A673 (cell line): ENCODE measurements around the gene SEMA4A. TPM values are rescaled to one million over a fixed set of nuclear protein-coding genes. Genes with fewer than 3 reads are reported as not detected.
"Not testable (repeated sequence)": the region's sequence is repeated elsewhere in the genome, so short reads cannot be mapped to it uniquely, and the experiment has no call there.

ENCODE experiments used
- BruUV-seq: library from RNA; stranded (reverse); fragments of 400-500 nt; replicated peaks from 2 replicates; lab custom pipeline; 2021; lab: Mats Ljungman, UMichigan
- CTCF ChIA-PET: fragments of 300-600 bp; sonication (Branson Sonifier 250); formaldehyde crosslinking; loops from one replicate; lab custom pipeline; 2022; ENCODE audit warnings: antibody characterized with exemption; lab: Charles Lee
- POLR2A ChIA-PET: fragments of 300-600 bp; sonication (Branson Sonifier 250); formaldehyde crosslinking; loops from one replicate; lab custom pipeline; 2022; ENCODE audit warnings: antibody characterized with exemption; ENCODE audit not compliant: low non-redundant PET; lab: Charles Lee
- DNase-seq: peaks from one replicate; pipeline ENCODE4 v3.0.0-alpha.2; 2015; ENCODE audit warnings: low spot score
- H3K27ac ChIP-seq: fragments of 200-600 bp; sonication (generic); 2 replicates; pipeline ENCODE4 v1.5.1; 2016; ENCODE audit warnings: mixed run types, low read depth, mild to moderate bottlenecking, mixed read lengths, antibody characterized with exemption, low read length; ENCODE audit not compliant: poor library complexity, severe bottlenecking
- H3K27me3 ChIP-seq: fragments of 200-600 bp; sonication (generic); replicated peaks from 2 replicates; pipeline ENCODE4 v1.6.1; 2017; ENCODE audit warnings: mixed run types, low read depth, mild to moderate bottlenecking, mixed read lengths, antibody characterized with exemption, low read length; ENCODE audit not compliant: insufficient read depth, poor library complexity
- H3K36me3 ChIP-seq: fragments of 200-600 bp; sonication (generic); 2 replicates; pipeline ENCODE4 v1.6.1; 2016; ENCODE audit warnings: mixed run types, mild to moderate bottlenecking, mixed read lengths, antibody characterized with exemption, low read length; ENCODE audit not compliant: insufficient read depth, poor library complexity, severe bottlenecking
- H3K4me1 ChIP-seq: fragments of 200-600 bp; sonication (generic); 2 replicates; pipeline ENCODE4 v1.6.1; 2017; ENCODE audit warnings: mixed run types, mild to moderate bottlenecking, mixed read lengths, antibody characterized with exemption, low read length; ENCODE audit not compliant: insufficient read depth, poor library complexity, severe bottlenecking
- H3K4me3 ChIP-seq: fragments of 200-600 bp; sonication (generic); 2 replicates; pipeline ENCODE4 v1.5.1; 2016; ENCODE audit warnings: low read depth, mixed run types, mild to moderate bottlenecking, mixed read lengths, low read length; ENCODE audit not compliant: poor library complexity, severe bottlenecking
- H3K9me3 ChIP-seq: fragments of 200-600 bp; sonication (generic); 2 replicates; pipeline ENCODE4 v1.6.1; 2016; ENCODE audit warnings: mixed run types, low read depth, mild to moderate bottlenecking, mixed read lengths, antibody characterized with exemption, low read length; ENCODE audit not compliant: poor library complexity, severe bottlenecking
- EZH2 ChIP-seq: fragments of 200-600 bp; sonication (generic); IDR thresholded peaks from 2 replicates; pipeline ENCODE4 v1.6.1; 2017; ENCODE audit warnings: borderline replicate concordance, low read depth, mild to moderate bottlenecking, mixed read lengths, antibody characterized with exemption, low read length; ENCODE audit not compliant: poor library complexity, severe bottlenecking
- intact Hi-C: fragments of 100-400 bp; cut with micrococcal nuclease; formaldehyde crosslinking; loops from one replicate; pipeline ENCODE4 v1.10.0; 2022; ENCODE audit not compliant: unreplicated experiment
- total RNA-seq: library from RNA; stranded (reverse); gene quantifications from 2 replicates; pipeline ENCODE4 v1.2.3, GENCODE V29; 2021
- TF ChIP-seq, protein P1 (sequence below): fragments of 300-800, 200-600 bp; sonication (generic); conservative IDR thresholded peaks from 2 replicates; pipeline ENCODE4 v1.5.1; 2017; ENCODE audit warnings: low read depth, mild to moderate bottlenecking, antibody characterized with exemption, low read length, moderate library complexity, mixed read lengths

Gene SEMA4A
- total RNA-seq, 1 experiment from 2014 or later: 0.77 TPM

DNA sequence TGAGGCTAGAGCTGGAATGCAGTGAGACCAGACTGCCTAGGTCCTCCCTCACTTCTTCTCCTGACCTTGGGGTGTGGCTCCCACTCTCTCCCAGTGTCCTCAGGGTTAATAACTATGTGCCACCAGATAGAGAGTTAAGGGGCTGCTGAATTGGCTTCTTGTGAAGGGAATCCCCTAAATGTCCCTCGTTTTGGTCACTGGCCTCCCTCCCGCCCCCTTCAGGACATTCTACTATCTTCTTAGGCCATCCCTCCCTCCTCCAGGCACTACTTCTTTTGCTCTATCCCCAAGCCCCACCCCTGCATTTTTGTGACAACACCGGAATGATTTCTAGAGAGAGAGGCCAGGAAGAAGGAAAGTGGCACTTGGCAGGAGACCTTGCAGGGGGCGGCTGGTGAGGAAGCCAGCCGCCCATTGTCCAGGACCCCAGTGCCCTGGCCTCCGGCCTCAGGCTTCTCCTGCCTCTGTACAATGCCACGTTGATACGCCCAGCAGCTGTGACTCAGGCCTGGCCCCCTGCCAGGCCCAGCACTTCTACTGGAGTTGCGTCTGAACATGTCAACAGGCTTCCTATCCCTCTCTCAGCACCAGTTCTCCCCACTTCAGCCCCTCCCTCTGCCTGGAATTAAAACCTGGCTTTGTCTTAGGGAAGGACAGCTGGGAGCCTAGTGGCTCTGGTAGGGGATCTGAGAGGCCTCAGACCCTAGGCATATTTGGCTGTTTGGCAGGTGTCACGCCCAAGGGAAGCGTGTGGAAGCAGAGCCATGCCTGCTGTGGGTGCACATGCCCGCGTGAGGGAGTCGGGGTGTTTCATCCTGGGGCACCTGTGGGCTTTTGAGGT is 29.8 kb upstream of the SEMA4A start:
- ChIA-PET POLR2A (no interaction called here), CTCF (interaction anchor here (1.5 kb wide), 1 partner anchor 27 kb away, joined by 3 read pairs; no protein-coding TSS in a partner anchor)
- intact Hi-C loops: loop anchor here (1.0 kb wide), 1 partner anchor 16 kb away; no protein-coding TSS in a partner anchor
- no TSS peak for BruUV-seq
- Histone ChIP-seq H3K27ac (peak overlapping the region; percentile 80), H3K4me1 (peaks cover 86% of the 10 kb centered on the region), H3K36me3 (no peaks in the 10 kb centered on the region), H3K27me3 (no peaks in the 10 kb centered on the region), H3K4me3 (peak overlapping the region; percentile 18), H3K9me3 (no peaks in the 10 kb centered on the region)
- TF ChIP-seq EZH2: no peak
- TF ChIP-seq, protein P1, sequence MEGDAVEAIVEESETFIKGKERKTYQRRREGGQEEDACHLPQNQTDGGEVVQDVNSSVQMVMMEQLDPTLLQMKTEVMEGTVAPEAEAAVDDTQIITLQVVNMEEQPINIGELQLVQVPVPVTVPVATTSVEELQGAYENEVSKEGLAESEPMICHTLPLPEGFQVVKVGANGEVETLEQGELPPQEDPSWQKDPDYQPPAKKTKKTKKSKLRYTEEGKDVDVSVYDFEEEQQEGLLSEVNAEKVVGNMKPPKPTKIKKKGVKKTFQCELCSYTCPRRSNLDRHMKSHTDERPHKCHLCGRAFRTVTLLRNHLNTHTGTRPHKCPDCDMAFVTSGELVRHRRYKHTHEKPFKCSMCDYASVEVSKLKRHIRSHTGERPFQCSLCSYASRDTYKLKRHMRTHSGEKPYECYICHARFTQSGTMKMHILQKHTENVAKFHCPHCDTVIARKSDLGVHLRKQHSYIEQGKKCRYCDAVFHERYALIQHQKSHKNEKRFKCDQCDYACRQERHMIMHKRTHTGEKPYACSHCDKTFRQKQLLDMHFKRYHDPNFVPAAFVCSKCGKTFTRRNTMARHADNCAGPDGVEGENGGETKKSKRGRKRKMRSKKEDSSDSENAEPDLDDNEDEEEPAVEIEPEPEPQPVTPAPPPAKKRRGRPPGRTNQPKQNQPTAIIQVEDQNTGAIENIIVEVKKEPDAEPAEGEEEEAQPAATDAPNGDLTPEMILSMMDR: peak; percentile 39
- peak; percentile 92 for DNase-seq

DNA sequence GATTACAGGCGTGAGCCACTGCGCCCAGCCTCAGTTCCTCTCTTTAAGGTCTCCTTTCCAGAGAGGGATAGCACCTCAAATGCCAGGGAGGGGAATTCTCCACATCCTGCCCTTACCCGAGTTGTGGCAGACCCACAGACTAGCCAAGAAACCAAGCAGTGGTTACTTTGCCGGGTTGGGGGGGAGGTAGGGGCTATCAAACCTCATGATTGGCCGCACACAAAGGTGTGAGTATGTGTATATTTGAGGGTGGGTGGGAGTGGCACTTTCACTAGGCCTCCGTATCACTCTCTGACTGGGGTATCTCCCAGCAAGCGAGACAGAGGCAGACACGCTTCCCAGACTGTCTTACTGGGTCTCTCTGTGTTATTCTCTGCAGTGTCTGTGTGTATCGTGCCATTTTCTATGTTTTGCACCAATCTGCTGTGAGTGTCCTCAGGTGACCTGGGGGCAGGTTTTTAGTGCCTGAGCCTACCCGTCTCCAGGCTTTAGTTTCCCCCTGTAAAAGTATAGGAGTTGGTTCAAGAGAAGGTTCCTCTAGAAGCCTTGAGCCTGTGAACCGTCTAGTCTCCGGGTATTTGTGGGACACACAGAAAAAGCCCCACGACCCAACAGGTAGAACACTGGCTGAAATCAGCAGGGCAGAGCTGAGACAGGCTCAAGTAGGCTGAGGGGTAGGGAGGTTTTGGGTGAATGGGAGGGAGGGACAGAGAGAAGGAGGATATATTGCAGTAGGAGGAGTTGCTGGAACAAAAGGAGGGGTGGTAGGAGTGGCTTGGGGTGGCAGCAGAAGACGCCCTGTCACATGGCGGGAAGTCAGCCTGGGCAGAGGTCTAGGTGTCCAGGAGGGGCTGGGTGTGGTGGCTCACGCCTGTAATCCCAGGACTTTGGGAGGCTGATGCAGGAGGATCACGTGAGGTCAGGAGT is 28.6 kb upstream of the SEMA4A start:
- CTCF ChIA-PET: no interaction called here
- Histone ChIP-seq H3K4me1 (peaks cover 90% of the 10 kb centered on the region), H3K36me3 (peaks cover 6% of the 10 kb centered on the region), H3K27ac (peak overlapping the region; percentile 80), H3K4me3 (no peak overlapping the region), H3K9me3 (no peaks in the 10 kb centered on the region), H3K27me3 (no peaks in the 10 kb centered on the region)
- intact Hi-C loops: loop anchor here (1.0 kb wide), 1 partner anchor 18 kb away; no protein-coding TSS in a partner anchor
- POLR2A ChIA-PET: no interaction called here
- BruUV-seq: no TSS peak
- TF ChIP-seq, protein P1: no peak
- TF ChIP-seq EZH2: no peak
- DNase-seq: peak; percentile 59

DNA sequence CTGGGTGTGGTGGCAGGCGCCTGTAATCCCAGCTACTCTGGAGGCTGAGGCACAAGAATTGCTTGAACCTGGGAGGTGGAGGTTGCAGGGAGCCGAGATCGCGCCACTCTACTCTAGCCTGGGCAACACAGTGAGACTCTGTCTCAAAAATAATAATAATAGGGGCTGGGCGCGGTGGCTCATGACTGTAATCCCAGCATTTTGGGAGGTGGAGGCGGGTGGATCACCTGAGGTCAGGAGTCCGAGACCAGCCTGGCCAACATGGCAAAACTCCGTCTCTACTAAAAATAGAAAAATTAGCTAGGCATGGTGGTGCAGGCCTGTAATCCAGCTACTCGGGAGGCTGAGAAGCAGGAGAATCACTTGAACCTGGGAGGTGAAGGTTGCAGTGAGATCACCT is 27.8 kb upstream of the SEMA4A start:
- H3K27me3 ChIP-seq, H3K4me3 ChIP-seq, DNase-seq, H3K9me3 ChIP-seq, H3K36me3 ChIP-seq, intact Hi-C loops, POLR2A ChIA-PET, BruUV-seq: not testable (repeated sequence)
- Histone ChIP-seq H3K4me1 (peaks cover 87% of the 10 kb centered on the region), H3K27ac (peak overlapping the region; percentile 80)
- CTCF ChIA-PET: interaction anchor here (6.6 kb wide), 1 partner anchor 29 kb away, joined by 56 read pairs; no protein-coding TSS in a partner anchor
